MM.1S (cell line): ENCODE results near the gene ADRA2A.

Source experiments
- DNase-seq: peaks from one replicate; pipeline ENCODE4 v3.0.0-alpha.2; 2015
- H2AFZ ChIP-seq: fragments of 300-600 bp; sonication (generic); 2 replicates; pipeline ENCODE4 v1.6.0; 2016; ENCODE audit warnings: antibody characterized with exemption, low read length
- H3F3A ChIP-seq: fragments of 300-600 bp; sonication (generic); 2 replicates; pipeline ENCODE4 v1.6.1; 2016; ENCODE audit warnings: mild to moderate bottlenecking, antibody characterized with exemption, low read length, moderate library complexity, mixed read lengths; ENCODE audit not compliant: insufficient read depth
- H3K27ac ChIP-seq: fragments of 300-600 bp; sonication (generic); 2 replicates; pipeline ENCODE4 v1.5.1; 2016; ENCODE audit warnings: mild to moderate bottlenecking, low read length
- H3K27me3 ChIP-seq: fragments of 300-600 bp; sonication (generic); replicated peaks from 2 replicates; pipeline ENCODE4 v1.6.0; 2016; ENCODE audit warnings: low read length; ENCODE audit not compliant: insufficient read depth
- H3K36me3 ChIP-seq: fragments of 300-600 bp; sonication (generic); replicated peaks from 2 replicates; pipeline ENCODE4 v1.6.1; 2016; ENCODE audit warnings: mild to moderate bottlenecking, low read length, mixed read lengths; ENCODE audit not compliant: insufficient read depth
- H3K4me1 ChIP-seq: fragments of 300-600 bp; sonication (generic); 2 replicates; pipeline ENCODE4 v1.6.1; 2016; ENCODE audit warnings: low read length, mixed read lengths
- H3K4me2 ChIP-seq: fragments of 300-600 bp; sonication (generic); 2 replicates; pipeline ENCODE4 v1.6.0; 2016; ENCODE audit warnings: low read depth, low read length
- H3K4me3 ChIP-seq: fragments of 300-600 bp; sonication (generic); 2 replicates; pipeline ENCODE4 v1.5.1; 2016; ENCODE audit warnings: low read length, mixed read lengths
- H3K79me2 ChIP-seq: fragments of 300-600 bp; sonication (generic); 2 replicates; pipeline ENCODE4 v1.6.1; 2016; ENCODE audit warnings: mixed run types, low read length, mixed read lengths
- H3K9ac ChIP-seq: fragments of 300-600 bp; sonication (generic); 2 replicates; pipeline ENCODE4 v1.6.1; 2016; ENCODE audit warnings: low read length, mixed read lengths
- H3K9me2 ChIP-seq: fragments of 300-600 bp; sonication (generic); replicated peaks from 2 replicates; pipeline ENCODE4 v1.6.1; 2016; ENCODE audit warnings: mild to moderate bottlenecking, low read length, mixed read lengths; ENCODE audit not compliant: insufficient read depth
- H3K9me3 ChIP-seq: fragments of 300-600 bp; sonication (generic); replicated peaks from 2 replicates; pipeline ENCODE4 v1.6.1; 2016; ENCODE audit warnings: mild to moderate bottlenecking, low read length, mixed read lengths; ENCODE audit not compliant: insufficient read depth
- H4K20me1 ChIP-seq: fragments of 300-600 bp; sonication (generic); 2 replicates; pipeline ENCODE4 v1.6.1; 2016; ENCODE audit warnings: mild to moderate bottlenecking, low read length, moderate library complexity, mixed read lengths; ENCODE audit not compliant: insufficient read depth
- EZH2 ChIP-seq: fragments of 300-600 bp; sonication (generic); optimal IDR thresholded peaks from 2 replicates; pipeline ENCODE3; 2017; ENCODE audit warnings: low read depth, mild to moderate bottlenecking, antibody characterized with exemption, low read length, mixed read lengths
- EZH2phosphoT487 ChIP-seq: fragments of 300-600 bp; sonication (generic); IDR thresholded peaks from 2 replicates; pipeline ENCODE4 v1.6.1; 2018; ENCODE audit warnings: antibody characterized with exemption, low read length
- TF ChIP-seq, protein P1 (sequence below): fragments of 300-600 bp; sonication (generic); IDR thresholded peaks from 2 replicates; pipeline ENCODE4 v1.5.1; 2016; ENCODE audit warnings: antibody characterized with exemption, low read length, mixed read lengths

Gene ADRA2A

DNA sequence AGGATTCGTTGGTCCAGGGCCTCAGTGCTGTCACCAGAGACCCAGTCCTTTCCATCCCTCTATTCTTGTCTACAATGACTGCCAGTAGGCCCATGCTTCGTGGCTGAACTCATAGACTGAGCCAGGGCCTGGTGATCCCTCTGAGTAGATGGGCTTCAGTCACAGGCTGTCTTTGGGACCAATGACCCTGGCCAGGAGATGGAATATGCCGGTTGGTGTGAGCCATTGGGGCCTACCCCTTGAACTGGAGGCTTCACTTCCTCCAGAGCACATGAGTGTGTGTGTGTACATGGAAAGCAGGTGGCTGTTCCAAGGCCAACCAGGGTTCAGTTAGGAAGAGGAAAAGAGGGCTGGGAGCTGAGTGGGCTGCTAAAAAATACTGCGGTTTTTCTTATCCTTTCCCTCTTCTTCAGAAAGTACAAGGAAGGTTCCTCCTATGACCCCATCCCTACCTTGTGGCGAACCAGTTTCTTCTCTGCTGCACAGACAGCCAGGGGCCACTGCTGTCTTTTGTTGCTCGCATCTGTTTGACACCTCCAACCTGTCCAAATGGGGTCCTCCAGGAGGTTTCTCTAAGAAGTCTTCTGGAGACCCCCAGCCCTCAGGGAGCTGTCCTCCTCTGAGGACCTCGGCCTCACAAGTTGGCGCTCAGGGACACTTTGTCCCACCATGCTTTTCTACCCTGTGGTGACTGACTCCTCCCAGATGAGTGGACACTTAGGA lies 36.6 kb downstream of the ADRA2A start:
- no peak for DNase-seq
- Histone ChIP-seq H3K9me2 (no peaks in the 10 kb centered on the region), H3K4me3 (no peak overlapping the region), H3K27ac (no peak overlapping the region), H3K27me3 (no peaks in the 10 kb centered on the region), H3K4me1 (peaks cover 8% of the 10 kb centered on the region; the same call in 1 of the 2 replicates), H3F3A (no peaks in the 10 kb centered on the region), H3K9ac (no peak overlapping the region), H3K36me3 (no peaks in the 10 kb centered on the region), H3K79me2 (no peaks in the 10 kb centered on the region), H2AFZ (no peak overlapping the region), H3K4me2 (no peak overlapping the region), H4K20me1 (no peaks in the 10 kb centered on the region), H3K9me3 (no peaks in the 10 kb centered on the region)
- TF ChIP-seq EZH2phosphoT487, result no peak
- TF ChIP-seq, protein P1, sequence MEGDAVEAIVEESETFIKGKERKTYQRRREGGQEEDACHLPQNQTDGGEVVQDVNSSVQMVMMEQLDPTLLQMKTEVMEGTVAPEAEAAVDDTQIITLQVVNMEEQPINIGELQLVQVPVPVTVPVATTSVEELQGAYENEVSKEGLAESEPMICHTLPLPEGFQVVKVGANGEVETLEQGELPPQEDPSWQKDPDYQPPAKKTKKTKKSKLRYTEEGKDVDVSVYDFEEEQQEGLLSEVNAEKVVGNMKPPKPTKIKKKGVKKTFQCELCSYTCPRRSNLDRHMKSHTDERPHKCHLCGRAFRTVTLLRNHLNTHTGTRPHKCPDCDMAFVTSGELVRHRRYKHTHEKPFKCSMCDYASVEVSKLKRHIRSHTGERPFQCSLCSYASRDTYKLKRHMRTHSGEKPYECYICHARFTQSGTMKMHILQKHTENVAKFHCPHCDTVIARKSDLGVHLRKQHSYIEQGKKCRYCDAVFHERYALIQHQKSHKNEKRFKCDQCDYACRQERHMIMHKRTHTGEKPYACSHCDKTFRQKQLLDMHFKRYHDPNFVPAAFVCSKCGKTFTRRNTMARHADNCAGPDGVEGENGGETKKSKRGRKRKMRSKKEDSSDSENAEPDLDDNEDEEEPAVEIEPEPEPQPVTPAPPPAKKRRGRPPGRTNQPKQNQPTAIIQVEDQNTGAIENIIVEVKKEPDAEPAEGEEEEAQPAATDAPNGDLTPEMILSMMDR, result no peak
- TF ChIP-seq EZH2, result no peak

DNA sequence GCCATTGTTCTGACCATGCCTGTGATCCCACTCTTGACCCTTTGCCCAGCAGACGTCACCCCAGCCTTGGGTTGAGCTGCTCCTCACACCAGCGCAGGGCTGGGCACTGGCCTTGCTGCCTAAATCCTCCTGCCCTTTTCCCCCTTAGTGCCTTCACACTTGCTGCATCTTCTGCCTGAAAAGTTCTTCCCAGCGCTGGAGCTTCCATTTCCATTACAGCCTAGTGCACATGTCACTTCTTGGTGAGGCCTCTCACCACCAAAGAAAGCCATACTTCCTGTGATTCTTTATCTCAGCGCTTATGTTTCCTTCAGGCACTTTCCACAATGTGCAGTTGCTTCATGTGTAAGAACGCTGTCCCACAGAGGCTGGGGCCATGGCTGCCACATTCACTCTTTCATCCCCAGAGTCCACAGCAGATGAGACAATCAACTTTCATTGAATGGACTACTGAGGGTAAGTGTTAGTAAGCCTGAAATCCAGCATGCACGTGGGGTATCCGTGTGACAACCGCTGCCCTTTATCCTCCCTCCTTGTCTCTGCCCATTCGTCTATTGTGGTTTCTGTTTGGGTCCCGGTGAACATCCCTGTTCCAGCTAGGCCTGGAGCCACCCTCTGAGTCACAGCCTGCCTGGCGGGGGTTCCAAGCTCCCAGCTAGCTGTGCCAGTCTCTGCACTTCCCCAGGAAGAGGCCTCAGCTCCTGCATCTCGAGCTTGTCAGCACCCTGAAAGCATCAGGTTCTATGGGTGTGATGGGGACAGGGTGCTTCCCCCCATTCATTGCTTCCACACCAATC lies 37.3 kb downstream of the ADRA2A start:
- no peak overlapping the region for H3K4me2 ChIP-seq

DNA sequence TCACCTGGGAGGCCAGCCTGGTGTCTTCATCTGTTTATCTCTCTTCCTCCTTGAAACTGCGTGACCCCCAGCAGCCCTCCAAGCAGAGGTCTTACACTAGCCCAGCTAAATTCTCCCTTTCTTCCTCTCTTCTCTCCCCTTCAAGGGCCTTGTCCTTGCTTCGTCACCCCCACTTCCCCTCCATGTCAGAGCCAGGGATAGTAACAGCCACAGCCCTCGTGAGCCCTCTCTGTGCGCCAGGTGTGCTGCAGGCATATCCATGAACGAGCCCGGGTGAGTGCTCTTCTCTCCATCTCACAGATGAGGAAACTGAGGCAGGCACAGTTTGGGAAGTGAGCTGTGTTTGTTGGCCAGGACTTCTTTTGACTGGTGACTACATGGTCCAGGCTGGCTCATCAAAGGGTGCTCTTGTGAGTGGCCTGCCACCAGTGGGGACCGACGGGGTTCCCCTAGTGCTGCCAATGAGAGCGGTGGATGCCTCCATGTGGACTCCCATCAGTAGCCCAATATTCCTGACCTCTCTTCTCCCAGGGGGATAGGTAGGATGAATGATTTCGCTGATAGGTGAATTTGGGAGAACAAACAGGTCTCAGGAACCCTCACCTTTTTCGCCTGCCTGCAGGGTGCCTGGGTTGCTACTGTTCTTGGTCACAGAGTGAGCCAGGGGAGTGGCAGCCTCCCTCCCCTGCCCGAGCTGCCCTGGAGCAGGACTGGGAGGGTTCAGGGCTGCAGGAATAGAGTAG lies 38.1 kb downstream of the ADRA2A start:
- no peak overlapping the region for H2AFZ ChIP-seq
- no peaks in the 10 kb centered on the region for H3F3A ChIP-seq
- no peaks in the 10 kb centered on the region for H3K36me3 ChIP-seq
- no peaks in the 10 kb centered on the region for H4K20me1 ChIP-seq
- DNase-seq, result no peak
- H3K79me2 ChIP-seq, result no peaks in the 10 kb centered on the region
- H3K9ac ChIP-seq, result no peak overlapping the region
- H3K9me3 ChIP-seq, result no peaks in the 10 kb centered on the region
- H3K27ac ChIP-seq, result no peak overlapping the region
- H3K4me1 ChIP-seq, result peaks cover 8% of the 10 kb centered on the region; the same call in 1 of the 2 replicates
- no peak overlapping the region for H3K4me3 ChIP-seq
- H3K4me2 ChIP-seq, result no peak overlapping the region
- TF ChIP-seq, protein P1, result no peak
- TF ChIP-seq EZH2phosphoT487 (no peak), EZH2 (no peak)
- H3K27me3 ChIP-seq, result no peaks in the 10 kb centered on the region
- H3K9me2 ChIP-seq, result no peaks in the 10 kb centered on the region

More for the DNA sequence above, 37.3 kb downstream of the ADRA2A start:
- no peaks in the 10 kb centered on the region for H3K27me3 ChIP-seq
- TF ChIP-seq EZH2, result no peak
- no peak for TF ChIP-seq EZH2phosphoT487
- TF ChIP-seq, protein P1, result no peak
- H4K20me1 ChIP-seq, result no peaks in the 10 kb centered on the region
- no peaks in the 10 kb centered on the region for H3F3A ChIP-seq
- no peak overlapping the region for H3K27ac ChIP-seq
- no peaks in the 10 kb centered on the region for H3K36me3 ChIP-seq
- H3K4me3 ChIP-seq, result no peak overlapping the region
- H3K9me3 ChIP-seq, result no peaks in the 10 kb centered on the region
- no peaks in the 10 kb centered on the region for H3K9me2 ChIP-seq
- no peaks in the 10 kb centered on the region for H3K79me2 ChIP-seq
- H2AFZ ChIP-seq, result no peak overlapping the region
- H3K9ac ChIP-seq, result no peak overlapping the region
- peaks cover 8% of the 10 kb centered on the region; the same call in 1 of the 2 replicates for H3K4me1 ChIP-seq
- DNase-seq, result no peak
